GM23338 (cell line): Measurements from ENCODE around the gene PPARD. TPM values are rescaled to one million over a fixed set of nuclear protein-coding genes. Genes with fewer than 3 reads are reported as not detected.

Source experiments
- ATAC-seq: fragments of 200-7000 bp; cut with Tn5 transposase; 3 replicates; pipeline ENCODE4 v1.9.1; 2020
- DNase-seq: peaks from one replicate; pipeline ENCODE4 v3.0.0-alpha.2; 2015; ENCODE audit warnings: low spot score
- H2AFZ ChIP-seq: fragments of 200-600 bp; sonication (generic); 2 replicates; pipeline ENCODE4 v1.8.0; 2016; ENCODE audit warnings: antibody characterized with exemption, mild to moderate bottlenecking, moderate library complexity
- H3F3A ChIP-seq: fragments of 200-600 bp; sonication (generic); replicated peaks from 2 replicates; pipeline ENCODE4 v1.8.0; 2017; ENCODE audit warnings: antibody characterized with exemption, mixed run types, low read depth
- H3K27ac ChIP-seq: fragments of 200-600 bp; sonication (generic); 2 replicates; pipeline ENCODE4 v1.6.1; 2016; ENCODE audit warnings: low read depth
- H3K27me3 ChIP-seq: fragments of 200-600 bp; sonication (generic); 2 replicates; pipeline ENCODE4 v1.8.0; 2016; ENCODE audit warnings: mild to moderate bottlenecking, mixed run types, moderate library complexity; ENCODE audit not compliant: insufficient read depth
- H3K36me3 ChIP-seq: fragments of 200-600 bp; sonication (generic); 2 replicates; pipeline ENCODE4 v1.8.0; 2016; ENCODE audit warnings: mild to moderate bottlenecking; ENCODE audit not compliant: insufficient read depth
- H3K4me1 ChIP-seq: fragments of 200-600 bp; sonication (generic); 2 replicates; pipeline ENCODE4 v1.8.0; 2016; ENCODE audit warnings: mild to moderate bottlenecking, moderate library complexity; ENCODE audit not compliant: insufficient read depth
- H3K4me2 ChIP-seq: fragments of 200-600 bp; sonication (generic); 2 replicates; pipeline ENCODE4 v1.7.1; 2017; ENCODE audit warnings: mixed run types
- H3K4me3 ChIP-seq: fragments of 200-600 bp; sonication (generic); 2 replicates; pipeline ENCODE4 v1.6.1; 2016; ENCODE audit warnings: mixed run types
- H3K79me2 ChIP-seq: fragments of 200-600 bp; sonication (generic); replicated peaks from 2 replicates; pipeline ENCODE4 v1.8.0; 2017; ENCODE audit warnings: mild to moderate bottlenecking; ENCODE audit not compliant: insufficient read depth
- H3K9me2 ChIP-seq: fragments of 200-600 bp; sonication (generic); 2 replicates; pipeline ENCODE4 v1.8.0; 2017; ENCODE audit not compliant: insufficient read depth
- H4K20me1 ChIP-seq: fragments of 200-600 bp; sonication (generic); replicated peaks from 2 replicates; pipeline ENCODE4 v1.8.0; 2017; ENCODE audit warnings: mild to moderate bottlenecking; ENCODE audit not compliant: insufficient read depth
- H3K27ac Mint-ChIP-seq: 2 replicates; pipeline ENCODE4 v1.8.0; 2020; ENCODE audit warnings: inconsistent platforms, mild to moderate bottlenecking, moderate library complexity, mixed read lengths
- H3K27me3 Mint-ChIP-seq: 3 replicates; pipeline ENCODE4 v1.8.0; 2022; ENCODE audit warnings: low read depth, mild to moderate bottlenecking, moderate library complexity, mixed read lengths, inconsistent platforms; ENCODE audit not compliant: insufficient read depth, poor library complexity
- H3K36me3 Mint-ChIP-seq: 3 replicates; pipeline ENCODE4 v1.8.0; 2021; ENCODE audit warnings: low read depth, mild to moderate bottlenecking, inconsistent platforms, moderate library complexity, mixed read lengths
- H3K4me1 Mint-ChIP-seq: 3 replicates; pipeline ENCODE4 v1.8.0; 2020; ENCODE audit warnings: mild to moderate bottlenecking, inconsistent platforms, mixed read lengths
- H3K4me3 Mint-ChIP-seq: 3 replicates; pipeline ENCODE4 v1.8.0; 2021; ENCODE audit warnings: moderate library complexity, mild to moderate bottlenecking, inconsistent platforms, mixed read lengths
- H3K9me3 Mint-ChIP-seq: 3 replicates; pipeline ENCODE4 v1.8.0; 2020; ENCODE audit warnings: moderate library complexity, mild to moderate bottlenecking, inconsistent platforms, mixed read lengths
- CREB1 ChIP-seq: fragments of 250-450 bp; sonication (Bioruptor Pico); IDR thresholded peaks from 2 replicates; pipeline ENCODE4 v1.5.0; 2020; ENCODE audit warnings: low read depth, mild to moderate bottlenecking, moderate library complexity
- EZH2 ChIP-seq: fragments of 200-600 bp; sonication (generic); IDR thresholded peaks from one replicate; pipeline ENCODE4 v1.8.0; 2017; ENCODE audit warnings: antibody characterized with exemption, mild to moderate bottlenecking, low read depth; ENCODE audit not compliant: unreplicated experiment
- EZH2phosphoT487 ChIP-seq: fragments of 200-600 bp; sonication (generic); IDR thresholded peaks from one replicate; pipeline ENCODE4 v1.8.1; 2018; ENCODE audit warnings: antibody characterized with exemption; ENCODE audit not compliant: unreplicated experiment
- JUNB ChIP-seq: IDR thresholded peaks from one replicate; pipeline ENCODE4 v1.6.1; 2016; ENCODE audit warnings: antibody characterized with exemption; ENCODE audit not compliant: unreplicated experiment
- NANOG ChIP-seq: IDR thresholded peaks from 2 replicates; pipeline ENCODE4 v1.6.1; 2016; ENCODE audit warnings: antibody characterized with exemption, borderline replicate concordance
- POLR2AphosphoS5 ChIP-seq: IDR thresholded peaks from 2 replicates; pipeline ENCODE4 v1.6.1; 2016; ENCODE audit warnings: antibody characterized with exemption, low read depth
- STAT1 ChIP-seq: IDR thresholded peaks from one replicate; pipeline ENCODE4 v1.6.1; 2016; ENCODE audit warnings: antibody characterized with exemption; ENCODE audit not compliant: unreplicated experiment
- ZNF114 ChIP-seq: fragments of 250-450 bp; sonication (Bioruptor Pico); IDR thresholded peaks from 2 replicates; pipeline ENCODE4 v1.5.0; 2020; ENCODE audit warnings: mild to moderate bottlenecking, moderate library complexity
- ZNF331 ChIP-seq: fragments of 250-450 bp; sonication (Bioruptor Pico); IDR thresholded peaks from 2 replicates; pipeline ENCODE4 v1.5.0; 2020; ENCODE audit warnings: low read depth, mild to moderate bottlenecking, moderate library complexity
- polyA plus RNA-seq: library from polyadenylated mRNA; unstranded; fragments of >200 nt; fragmentation: Nextera tagmentation; extraction: Ambion mirVana; gene quantifications from 2 replicates; pipeline ENCODE4 v1.2.1, GENCODE V29; 2016
- total RNA-seq: library from RNA; depleted of rRNA; stranded (reverse); fragments of >200 nt; shearing (Covaris generic); gene quantifications from 2 replicates; pipeline ENCODE4 v1.2.3, GENCODE V29; 2014
- TF ChIP-seq, protein P1 (sequence below): IDR thresholded peaks from 2 replicates; pipeline ENCODE4 v1.6.1; 2016; ENCODE audit warnings: antibody characterized with exemption
- TF ChIP-seq, protein P2 (sequence below), 2 experiments: fragments of 200-600 bp in 1 of 2; sonication (generic) in 1 of 2; conservative IDR thresholded peaks; 2 replicates each; pipeline versions ENCODE4 v1.5.1 to v1.6.1; 2016 to 2017; ENCODE audit warnings: antibody characterized with exemption in 2 of 2, low read depth in 2 of 2, mild to moderate bottlenecking in 2 of 2, moderate library complexity in 1 of 2
- TF ChIP-seq, protein P3 (sequence below): IDR thresholded peaks from one replicate; pipeline ENCODE4 v1.6.1; 2018; ENCODE audit warnings: antibody characterized with exemption; ENCODE audit not compliant: unreplicated experiment

The PPARD gene
- total and polyA plus RNA-seq, 2 experiments from 2014 or later: 5.1 to 9.7 TPM

DNA sequence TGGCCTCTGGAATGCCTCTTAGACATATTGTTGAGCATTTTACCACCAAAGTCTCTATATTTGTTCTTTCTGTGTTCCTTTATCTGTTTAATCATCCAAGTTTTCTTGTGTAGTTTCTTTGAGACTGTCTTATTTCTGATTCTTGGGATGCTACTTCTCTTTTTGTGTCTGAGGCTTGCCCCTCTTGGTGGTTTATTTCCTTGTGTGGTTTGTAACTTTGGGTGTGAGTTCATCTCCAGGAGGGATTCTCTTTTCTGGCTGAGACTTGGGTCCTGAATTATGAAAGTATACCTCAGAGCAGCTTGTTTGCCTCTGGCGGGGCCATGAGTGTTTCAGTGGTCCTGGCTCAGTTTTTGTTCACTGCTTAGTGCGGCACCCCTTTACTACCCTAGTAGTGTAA, 33.9 kb downstream of the PPARD start (continued):
- TF ChIP-seq STAT1 (no peak), ZNF114 (CRISPR knock-in tag) (no peak), EZH2 (no peak), ZNF331 (CRISPR knock-in tag) (no peak), CREB1 (CRISPR knock-in tag) (no peak), JUNB (no peak)
- TF ChIP-seq, protein P1, sequence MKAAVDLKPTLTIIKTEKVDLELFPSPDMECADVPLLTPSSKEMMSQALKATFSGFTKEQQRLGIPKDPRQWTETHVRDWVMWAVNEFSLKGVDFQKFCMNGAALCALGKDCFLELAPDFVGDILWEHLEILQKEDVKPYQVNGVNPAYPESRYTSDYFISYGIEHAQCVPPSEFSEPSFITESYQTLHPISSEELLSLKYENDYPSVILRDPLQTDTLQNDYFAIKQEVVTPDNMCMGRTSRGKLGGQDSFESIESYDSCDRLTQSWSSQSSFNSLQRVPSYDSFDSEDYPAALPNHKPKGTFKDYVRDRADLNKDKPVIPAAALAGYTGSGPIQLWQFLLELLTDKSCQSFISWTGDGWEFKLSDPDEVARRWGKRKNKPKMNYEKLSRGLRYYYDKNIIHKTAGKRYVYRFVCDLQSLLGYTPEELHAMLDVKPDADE: no peak
- TF ChIP-seq, protein P2, sequence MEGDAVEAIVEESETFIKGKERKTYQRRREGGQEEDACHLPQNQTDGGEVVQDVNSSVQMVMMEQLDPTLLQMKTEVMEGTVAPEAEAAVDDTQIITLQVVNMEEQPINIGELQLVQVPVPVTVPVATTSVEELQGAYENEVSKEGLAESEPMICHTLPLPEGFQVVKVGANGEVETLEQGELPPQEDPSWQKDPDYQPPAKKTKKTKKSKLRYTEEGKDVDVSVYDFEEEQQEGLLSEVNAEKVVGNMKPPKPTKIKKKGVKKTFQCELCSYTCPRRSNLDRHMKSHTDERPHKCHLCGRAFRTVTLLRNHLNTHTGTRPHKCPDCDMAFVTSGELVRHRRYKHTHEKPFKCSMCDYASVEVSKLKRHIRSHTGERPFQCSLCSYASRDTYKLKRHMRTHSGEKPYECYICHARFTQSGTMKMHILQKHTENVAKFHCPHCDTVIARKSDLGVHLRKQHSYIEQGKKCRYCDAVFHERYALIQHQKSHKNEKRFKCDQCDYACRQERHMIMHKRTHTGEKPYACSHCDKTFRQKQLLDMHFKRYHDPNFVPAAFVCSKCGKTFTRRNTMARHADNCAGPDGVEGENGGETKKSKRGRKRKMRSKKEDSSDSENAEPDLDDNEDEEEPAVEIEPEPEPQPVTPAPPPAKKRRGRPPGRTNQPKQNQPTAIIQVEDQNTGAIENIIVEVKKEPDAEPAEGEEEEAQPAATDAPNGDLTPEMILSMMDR (conservative IDR thresholded peaks at IDR 0.05; ENCODE audit: low read depth in 2 of 2): no peak

DNA sequence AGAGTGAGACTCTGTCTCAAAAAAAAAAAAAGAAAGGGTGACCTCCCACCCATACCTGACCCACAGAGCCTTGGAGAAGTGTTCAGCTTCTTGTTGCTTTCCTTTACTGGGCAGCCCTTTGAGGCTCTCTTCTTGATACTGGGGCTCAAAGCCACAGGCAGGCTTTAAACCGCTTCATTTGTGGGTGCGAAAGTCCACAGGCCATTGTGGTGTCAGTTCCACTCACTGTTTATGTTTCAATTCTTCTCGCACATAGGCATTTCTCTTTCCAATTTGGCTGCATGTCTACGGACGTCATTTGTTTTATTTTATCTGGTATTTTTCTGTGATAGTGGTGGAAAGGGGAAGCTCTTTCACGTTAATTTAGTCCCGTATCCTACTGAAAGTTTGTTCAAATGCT, 34.6 kb downstream of the PPARD start:
- DNase-seq (no peak), ATAC-seq (no peak)
- H3K36me3 ChIP-seq: no peaks in the 10 kb centered on the region
- H3K79me2 ChIP-seq: no peaks in the 10 kb centered on the region
- H3K27me3 Mint-ChIP-seq: peaks cover 2% of the 10 kb centered on the region
- H3K9me2 ChIP-seq: no peaks in the 10 kb centered on the region
- H3K27me3 ChIP-seq: no peaks in the 10 kb centered on the region
- no peaks in the 10 kb centered on the region for H3F3A ChIP-seq
- H3K4me3 Mint-ChIP-seq: no peak overlapping the region
- H3K27ac Mint-ChIP-seq: no peak overlapping the region
- peaks cover 10% of the 10 kb centered on the region for H3K9me3 Mint-ChIP-seq
- H3K4me1 Mint-ChIP-seq: no peaks in the 10 kb centered on the region; the same call in 2 of the 3 replicates
- H3K4me3 ChIP-seq: no peak overlapping the region
- H3K4me1 ChIP-seq: no peaks in the 10 kb centered on the region
- no peak overlapping the region for H3K27ac ChIP-seq
- peaks cover 14% of the 10 kb centered on the region; the same call in 2 of the 3 replicates for H3K36me3 Mint-ChIP-seq
- no peak overlapping the region for H3K4me2 ChIP-seq
- H4K20me1 ChIP-seq: no peaks in the 10 kb centered on the region; the same call in 1 of the 2 replicates
- H2AFZ ChIP-seq: no peak overlapping the region
- TF ChIP-seq EZH2: no peak
- no peak for TF ChIP-seq STAT1
- no peak for TF ChIP-seq EZH2phosphoT487
- TF ChIP-seq JUNB: no peak
- TF ChIP-seq POLR2AphosphoS5: no peak
- TF ChIP-seq ZNF114 (CRISPR knock-in tag): no peak
- TF ChIP-seq, protein P2 (conservative IDR thresholded peaks at IDR 0.05; ENCODE audit: low read depth in 2 of 2): no peak
- TF ChIP-seq, protein P1: no peak
- TF ChIP-seq, protein P3, sequence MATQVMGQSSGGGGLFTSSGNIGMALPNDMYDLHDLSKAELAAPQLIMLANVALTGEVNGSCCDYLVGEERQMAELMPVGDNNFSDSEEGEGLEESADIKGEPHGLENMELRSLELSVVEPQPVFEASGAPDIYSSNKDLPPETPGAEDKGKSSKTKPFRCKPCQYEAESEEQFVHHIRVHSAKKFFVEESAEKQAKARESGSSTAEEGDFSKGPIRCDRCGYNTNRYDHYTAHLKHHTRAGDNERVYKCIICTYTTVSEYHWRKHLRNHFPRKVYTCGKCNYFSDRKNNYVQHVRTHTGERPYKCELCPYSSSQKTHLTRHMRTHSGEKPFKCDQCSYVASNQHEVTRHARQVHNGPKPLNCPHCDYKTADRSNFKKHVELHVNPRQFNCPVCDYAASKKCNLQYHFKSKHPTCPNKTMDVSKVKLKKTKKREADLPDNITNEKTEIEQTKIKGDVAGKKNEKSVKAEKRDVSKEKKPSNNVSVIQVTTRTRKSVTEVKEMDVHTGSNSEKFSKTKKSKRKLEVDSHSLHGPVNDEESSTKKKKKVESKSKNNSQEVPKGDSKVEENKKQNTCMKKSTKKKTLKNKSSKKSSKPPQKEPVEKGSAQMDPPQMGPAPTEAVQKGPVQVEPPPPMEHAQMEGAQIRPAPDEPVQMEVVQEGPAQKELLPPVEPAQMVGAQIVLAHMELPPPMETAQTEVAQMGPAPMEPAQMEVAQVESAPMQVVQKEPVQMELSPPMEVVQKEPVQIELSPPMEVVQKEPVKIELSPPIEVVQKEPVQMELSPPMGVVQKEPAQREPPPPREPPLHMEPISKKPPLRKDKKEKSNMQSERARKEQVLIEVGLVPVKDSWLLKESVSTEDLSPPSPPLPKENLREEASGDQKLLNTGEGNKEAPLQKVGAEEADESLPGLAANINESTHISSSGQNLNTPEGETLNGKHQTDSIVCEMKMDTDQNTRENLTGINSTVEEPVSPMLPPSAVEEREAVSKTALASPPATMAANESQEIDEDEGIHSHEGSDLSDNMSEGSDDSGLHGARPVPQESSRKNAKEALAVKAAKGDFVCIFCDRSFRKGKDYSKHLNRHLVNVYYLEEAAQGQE: no peak
- TF ChIP-seq CREB1 (CRISPR knock-in tag): no peak
- no peak for TF ChIP-seq NANOG
